Gastroesophageal sphincter (tissue), 3 donors: ENCODE results near the gene TMEM184A.

Experiments used
- CTCF ChIP-seq, 4 experiments: fragments of 200-600 bp in 2 of 4; fragments of 450-650 bp in 2 of 4; sonication (generic) in 1 of 4; IDR thresholded peaks; one replicate each; pipeline ENCODE4 v1.5.1; 2017 to 2019; ENCODE audit warnings: antibody characterized with exemption in 4 of 4, mild to moderate bottlenecking in 2 of 4, moderate library complexity in 2 of 4
- POLR2A ChIP-seq, 2 donors: fragments of 450-650 bp; IDR thresholded peaks; one replicate each; pipeline ENCODE4 v1.6.1; 2017; ENCODE audit warnings: antibody characterized with exemption in 2 of 2, mild to moderate bottlenecking in 2 of 2, moderate library complexity in 1 of 2
- POLR2AphosphoS5 ChIP-seq: sonication (generic); formaldehyde crosslinking; IDR thresholded peaks from one replicate; pipeline ENCODE4 v1.6.1; 2017; ENCODE audit warnings: antibody characterized with exemption

- no peak for TF ChIP-seq CTCF (IDR thresholded peaks at IDR 0.05)
- no peak for TF ChIP-seq POLR2A (IDR thresholded peaks at IDR 0.05)
- no peak for TF ChIP-seq POLR2AphosphoS5
These were observed 46.8 kb downstream of the TMEM184A start for GRCh38 chr7:1509226-1509625.
